Testis (tissue), 3 donors: Measurements from ENCODE around the gene CYB5RL. TPM values are rescaled to one million over a fixed set of nuclear protein-coding genes. Genes with fewer than 3 reads are reported as not detected.

Experiments
- DNase-seq: peaks from one replicate; pipeline ENCODE4 v3.0.0-alpha.2; 2019
- H3K27ac ChIP-seq, 2 donors: fragments of 200-600 bp; sonication (generic); one replicate each; pipeline ENCODE4 v1.5.1; 2019
- H3K27me3 ChIP-seq: fragments of 200-600 bp; sonication (generic); one replicate; pipeline ENCODE4 v1.5.1; 2019
- H3K36me3 ChIP-seq: fragments of 200-600 bp; sonication (generic); one replicate; pipeline ENCODE4 v1.5.1; 2017; ENCODE audit warnings: low read depth; ENCODE audit errors: missing control alignments
- H3K4me1 ChIP-seq: fragments of 200-600 bp; sonication (generic); one replicate; pipeline ENCODE4 v1.5.1; 2019
- H3K4me3 ChIP-seq, 2 donors: fragments of 200-600 bp; sonication (generic); one replicate each; pipeline ENCODE4 v1.5.1; 2017 to 2019
- H3K9me3 ChIP-seq: fragments of 200-600 bp; sonication (generic); one replicate; pipeline ENCODE4 v1.5.1; 2017
- POLR2A ChIP-seq: fragments of 450-650 bp; IDR thresholded peaks from one replicate; pipeline ENCODE4 v1.6.1; 2017; ENCODE audit warnings: antibody characterized with exemption, mild to moderate bottlenecking, moderate library complexity
- WGBS, 2 donors: methylation state at CpG; one replicate each; pipeline ENCODE4 v1.1.5; 2018; 5-methylcytosine and 5-hydroxymethylcytosine counted together
- intact Hi-C: fragments of 100-400 bp; cut with DNase I; formaldehyde crosslinking; loops from one replicate; pipeline ENCODE4 v1.15.1; 2023; ENCODE audit warnings: low total_unique reads
- polyA plus RNA-seq: library from polyadenylated mRNA; stranded (reverse); fragments of 350-450 nt; fragmentation: Illumina TruSeq; extraction: RNeasy Lipid Tissue Mini Kit (QIAGEN cat#74804); gene quantifications from one replicate; pipeline ENCODE4 v1.2.3, GENCODE V29; 2014; ENCODE audit warnings: low read depth, low replicate concordance; ENCODE audit not compliant: insufficient read depth
- total RNA-seq, 2 donors: library from RNA; depleted of rRNA; stranded (reverse); fragments of >200 nt; gene quantifications; one replicate each; pipeline ENCODE4 v1.2.3, GENCODE V29; 2016
- TF ChIP-seq, protein P1 (sequence below), 3 experiments: fragments of 450-650 bp in 2 of 3; fragments of 200-600 bp in 1 of 3; sonication (generic) in 1 of 3; IDR thresholded peaks; one replicate each; pipeline ENCODE4 v1.5.1; 2016 to 2019; ENCODE audit warnings: antibody characterized with exemption in 3 of 3, mild to moderate bottlenecking in 2 of 3, moderate library complexity in 1 of 3

The CYB5RL gene
- total and polyA plus RNA-seq, 3 donors from 2014 or later = 6.3 to 11.5 (median 8.7) TPM

DNA sequence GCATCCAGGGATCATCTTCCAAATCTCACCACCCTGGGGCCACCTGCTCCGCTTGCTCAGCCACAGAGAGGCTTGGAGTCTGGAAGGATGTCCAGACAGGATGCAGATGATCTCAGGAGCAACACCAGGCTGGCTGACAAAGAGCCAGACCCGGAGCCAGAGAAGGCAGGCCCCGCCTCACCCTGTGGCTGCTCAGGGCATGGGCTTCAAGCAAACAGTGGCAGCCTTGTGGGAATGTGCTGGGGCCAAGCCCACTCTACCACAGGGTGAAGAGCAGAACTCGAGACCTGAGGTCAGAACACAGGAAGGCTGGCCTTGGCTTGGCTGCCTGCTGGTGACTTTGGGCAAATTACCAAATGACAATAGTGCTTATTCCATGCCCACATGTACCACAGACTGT, 45.7 kb upstream of the CYB5RL start:
- Histone ChIP-seq H3K27ac (no peak overlapping the region), H3K36me3 (no peaks in the 10 kb centered on the region)

DNA sequence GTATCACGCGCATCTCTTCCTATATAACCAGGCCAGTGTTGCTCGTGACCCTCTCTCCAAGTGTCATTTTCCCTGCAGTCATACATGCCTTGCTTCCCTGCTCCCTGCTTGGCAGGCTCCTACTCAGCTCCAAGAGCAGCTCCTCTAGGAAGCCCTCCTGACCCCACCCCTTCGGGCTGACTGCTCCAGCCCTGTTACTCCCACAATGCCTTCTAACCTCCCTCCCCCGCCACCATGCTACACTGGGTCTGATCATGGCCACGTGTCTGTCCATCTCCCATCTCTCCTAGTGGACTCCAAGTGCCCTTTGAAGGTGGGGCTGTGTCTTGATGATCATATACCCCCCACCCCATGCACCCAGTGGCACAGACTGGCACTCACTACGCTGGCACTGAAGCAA, 44.8 kb upstream of the CYB5RL start:
- WGBS, 2 donors = 82 to 92% methylated on average over 7 of the region's 7 CpGs
- Histone ChIP-seq H3K27me3 (no peaks in the 10 kb centered on the region), H3K4me1 (peaks cover 11% of the 10 kb centered on the region), H3K36me3 (no peaks in the 10 kb centered on the region), H3K27ac (no peak overlapping the region), H3K9me3 (no peaks in the 10 kb centered on the region), H3K4me3 (no peak overlapping the region)
- no peak for DNase-seq
- TF ChIP-seq, protein P1, sequence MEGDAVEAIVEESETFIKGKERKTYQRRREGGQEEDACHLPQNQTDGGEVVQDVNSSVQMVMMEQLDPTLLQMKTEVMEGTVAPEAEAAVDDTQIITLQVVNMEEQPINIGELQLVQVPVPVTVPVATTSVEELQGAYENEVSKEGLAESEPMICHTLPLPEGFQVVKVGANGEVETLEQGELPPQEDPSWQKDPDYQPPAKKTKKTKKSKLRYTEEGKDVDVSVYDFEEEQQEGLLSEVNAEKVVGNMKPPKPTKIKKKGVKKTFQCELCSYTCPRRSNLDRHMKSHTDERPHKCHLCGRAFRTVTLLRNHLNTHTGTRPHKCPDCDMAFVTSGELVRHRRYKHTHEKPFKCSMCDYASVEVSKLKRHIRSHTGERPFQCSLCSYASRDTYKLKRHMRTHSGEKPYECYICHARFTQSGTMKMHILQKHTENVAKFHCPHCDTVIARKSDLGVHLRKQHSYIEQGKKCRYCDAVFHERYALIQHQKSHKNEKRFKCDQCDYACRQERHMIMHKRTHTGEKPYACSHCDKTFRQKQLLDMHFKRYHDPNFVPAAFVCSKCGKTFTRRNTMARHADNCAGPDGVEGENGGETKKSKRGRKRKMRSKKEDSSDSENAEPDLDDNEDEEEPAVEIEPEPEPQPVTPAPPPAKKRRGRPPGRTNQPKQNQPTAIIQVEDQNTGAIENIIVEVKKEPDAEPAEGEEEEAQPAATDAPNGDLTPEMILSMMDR (IDR thresholded peaks at IDR 0.05) = no peak
- no peak for TF ChIP-seq POLR2A
- intact Hi-C loops = no loop called here

More for the DNA sequence above, 45.7 kb upstream of the CYB5RL start:
- DNase-seq = no peak
- peaks cover 19% of the 10 kb centered on the region for H3K4me1 ChIP-seq
- H3K4me3 ChIP-seq = no peak overlapping the region
- TF ChIP-seq, protein P1 (IDR thresholded peaks at IDR 0.05) = no peak
- TF ChIP-seq POLR2A = no peak
- H3K27me3 ChIP-seq = no peaks in the 10 kb centered on the region
- WGBS, 2 donors = 70 to 73% methylated on average over 4 of the region's 4 CpGs
- no peaks in the 10 kb centered on the region for H3K9me3 ChIP-seq
- intact Hi-C loops = no loop called here

DNA sequence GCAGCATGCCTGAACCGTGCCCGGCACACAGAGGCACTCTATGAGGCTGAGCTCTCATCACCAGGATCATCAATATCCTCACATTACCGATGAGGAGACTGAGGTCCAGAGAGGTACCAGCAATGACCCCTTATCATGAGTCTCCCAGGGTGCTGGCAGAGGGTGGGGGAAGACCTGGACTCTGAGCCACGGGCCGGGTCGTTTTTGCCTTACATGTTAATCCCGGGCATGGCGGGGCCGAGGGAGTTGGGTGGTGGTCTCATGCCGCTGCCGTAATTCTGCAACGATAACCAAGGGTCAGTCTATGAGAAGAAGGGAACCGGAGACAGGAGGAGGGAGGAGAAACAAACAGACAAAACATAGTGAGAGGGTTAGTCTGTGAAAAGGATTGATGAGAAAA, 43.2 kb upstream of the CYB5RL start:
- no peaks in the 10 kb centered on the region for H3K36me3 ChIP-seq
- TF ChIP-seq, protein P1 (IDR thresholded peaks at IDR 0.05) = no peak
- peaks cover 11% of the 10 kb centered on the region for H3K4me1 ChIP-seq
- no peak overlapping the region for H3K27ac ChIP-seq
- WGBS, 2 donors = 94 to 95% methylated on average over 13 of the region's 13 CpGs
- no peak overlapping the region for H3K4me3 ChIP-seq
- no peak for DNase-seq
- no peaks in the 10 kb centered on the region for H3K9me3 ChIP-seq
- H3K27me3 ChIP-seq = no peaks in the 10 kb centered on the region
- intact Hi-C loops = no loop called here

DNA sequence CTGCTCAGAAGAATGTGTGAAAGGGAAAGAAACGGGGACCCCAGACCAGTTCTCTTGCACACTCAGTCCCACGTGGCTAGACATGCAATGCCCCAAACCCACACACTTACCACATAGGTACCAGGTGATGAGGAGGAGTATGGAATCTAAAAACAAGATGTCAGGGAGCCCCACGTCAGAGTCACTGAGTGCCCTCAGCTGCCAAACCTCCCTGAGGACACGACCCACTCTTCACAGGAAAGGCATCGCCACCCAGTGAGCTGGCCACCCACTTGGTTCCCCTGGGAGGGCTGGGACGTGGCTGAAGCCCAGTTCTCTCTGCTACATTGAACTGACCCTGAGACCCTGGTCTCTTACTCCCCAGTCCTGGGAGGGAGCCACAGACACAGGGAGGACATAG, 41.5 kb upstream of the CYB5RL start:
- no peaks in the 10 kb centered on the region for H3K36me3 ChIP-seq
- H3K4me3 ChIP-seq = no peak overlapping the region
- DNase-seq = no peak
- no peak overlapping the region for H3K27ac ChIP-seq
- intact Hi-C loops = no loop called here
- WGBS, 2 donors = 52 to 54% methylated on average over 4 to 6 of the region's 6 CpGs
- H3K27me3 ChIP-seq = no peaks in the 10 kb centered on the region
- no peaks in the 10 kb centered on the region for H3K9me3 ChIP-seq
- no peak for TF ChIP-seq POLR2A
- TF ChIP-seq, protein P1 (IDR thresholded peaks at IDR 0.05) = no peak
- peaks cover 9% of the 10 kb centered on the region for H3K4me1 ChIP-seq

DNA sequence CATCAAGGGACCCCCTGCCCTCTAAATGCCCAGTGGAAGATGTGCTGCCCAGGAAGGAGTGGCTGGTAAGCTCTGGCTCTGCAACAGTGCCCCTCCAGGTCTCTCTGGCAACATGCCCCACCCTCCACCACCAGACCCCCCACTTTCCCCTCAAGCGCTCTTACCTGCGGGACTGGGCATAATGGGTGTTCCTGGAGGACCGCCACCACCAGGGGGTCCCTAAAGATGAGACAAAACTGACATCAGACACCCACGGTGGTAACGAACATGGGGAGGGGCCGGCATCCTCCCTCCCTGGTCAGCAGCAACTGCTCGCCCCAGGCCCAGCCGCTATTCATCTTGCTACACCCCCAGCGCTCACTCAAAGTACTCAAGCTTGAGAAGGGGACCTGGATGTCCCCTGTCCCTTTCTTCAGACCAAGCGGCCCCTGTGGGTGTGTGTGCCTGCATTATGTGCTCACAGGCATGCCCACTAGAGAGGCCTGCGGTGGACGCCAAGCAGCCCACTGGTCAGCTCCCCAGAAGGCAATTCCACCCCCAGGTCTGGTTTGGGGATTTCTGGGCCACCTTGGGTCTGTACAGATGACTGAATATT, 41.0 kb upstream of the CYB5RL start:
- DNase-seq = no peak

More for the DNA sequence above, 41.0 kb upstream of the CYB5RL start:
- Histone ChIP-seq H3K4me3 (no peak overlapping the region), H3K36me3 (no peaks in the 10 kb centered on the region), H3K27me3 (no peaks in the 10 kb centered on the region), H3K9me3 (no peaks in the 10 kb centered on the region), H3K4me1 (peaks cover 8% of the 10 kb centered on the region), H3K27ac (no peak overlapping the region)
- intact Hi-C loops = no loop called here
- TF ChIP-seq, protein P1 (IDR thresholded peaks at IDR 0.05) = no peak
- no peak for TF ChIP-seq POLR2A
- 95 to 100% methylated on average over 10 to 12 of the region's 12 CpGs for WGBS, 2 donors
